K562 (cell line): ENCODE measurements around the gene INTS2. TPM values are rescaled to one million over a fixed set of nuclear protein-coding genes. Genes with fewer than 3 reads are reported as not detected.

Source experiments
- ATAC-seq: fragments of 200-7000 bp; cut with Tn5 transposase; 3 replicates; pipeline ENCODE4 v1.9.1; 2020; ENCODE audit warnings: moderate library complexity
- BruUV-seq: library from RNA; stranded (reverse); fragments of 400-500 nt; replicated peaks from 2 replicates; lab custom pipeline; 2021; lab: Mats Ljungman, UMichigan
- CTCF ChIA-PET: fragments of 300-600 bp; formaldehyde crosslinking; extraction: SDS; loops from one replicate; lab custom pipeline; 2021; ENCODE audit warnings: low intra/inter-chr PET ratio; lab: Yijun Ruan, JAX
- POLR2A ChIA-PET: fragments of 300-600, 350-650 bp; sonication (Branson Sonifier 250); formaldehyde crosslinking; extraction: SDS; loops from one replicate; lab custom pipeline; 2021; ENCODE audit warnings: antibody characterized with exemption, inconsistent platforms; lab: Yijun Ruan, JAX
- DNase-seq, 4 experiments: peaks; one replicate each; pipeline versions ENCODE4 v3.0.0 to v3.0.0-alpha.2; 2011 to 2018; ENCODE audit warnings: low spot score in 3 of 4, mixed read lengths in 3 of 4; ENCODE audit errors: extremely low read depth in 1 of 4
- FAIRE-seq: peaks from 2 replicates; lab custom pipeline; 2011; peaks lifted over from hg19 to GRCh38; lab: Jason Lieb, UNC
- H2AFZ ChIP-seq: 2 replicates; pipeline ENCODE4 v1.6.0; 2011; ENCODE audit warnings: low read depth, low read length, control low read depth, inconsistent platforms
- H3K27ac ChIP-seq: fragments of 200-600 bp; 3 replicates; pipeline ENCODE4 v1.8.0; 2011; ENCODE audit warnings: low read depth, mild to moderate bottlenecking, control low read depth, inconsistent platforms, low read length, moderate library complexity, mixed read lengths; ENCODE audit errors: extremely low read depth
- H3K27me3 ChIP-seq, 2 experiments: fragments of 300-600 bp in 1 of 2; 2 replicates in 1 of 2; 3 replicates in 1 of 2; pipeline versions ENCODE4 v1.6.0 to v1.8.0; 2011; ENCODE audit warnings: inconsistent platforms in 2 of 2, low read length in 2 of 2, mild to moderate bottlenecking in 1 of 2, mixed read lengths in 1 of 2, moderate library complexity in 1 of 2; ENCODE audit not compliant: control insufficient read depth in 2 of 2, insufficient read depth in 2 of 2
- H3K36me3 ChIP-seq: fragments of 300-600 bp; 3 replicates; pipeline ENCODE4 v1.8.0; 2011; ENCODE audit warnings: mild to moderate bottlenecking, low read length, inconsistent platforms; ENCODE audit not compliant: control insufficient read depth, insufficient read depth
- H3K4me1 ChIP-seq, 2 experiments: fragments of 200-600 bp in 1 of 2; replicated peaks in 1 of 2; 2 replicates in 1 of 2; 3 replicates in 1 of 2; pipeline versions ENCODE4 v1.5.1 to v1.8.0; 2011; ENCODE audit warnings: inconsistent platforms in 2 of 2, low read length in 2 of 2, mild to moderate bottlenecking in 1 of 2, mixed read lengths in 1 of 2, moderate library complexity in 1 of 2; ENCODE audit not compliant: control insufficient read depth in 2 of 2, insufficient read depth in 2 of 2
- H3K4me2 ChIP-seq: 2 replicates; pipeline ENCODE4 v1.6.1; 2011; ENCODE audit warnings: low read length, control low read depth, inconsistent platforms, mixed read lengths; ENCODE audit not compliant: insufficient read depth
- H3K4me3 ChIP-seq: fragments of 200-600 bp; sonication (generic), shearing (Covaris generic); 2 replicates; pipeline ENCODE4 v1.5.1; 2016; ENCODE audit warnings: control low read depth, inconsistent platforms
- H3K79me2 ChIP-seq: fragments of 200-600 bp; 3 replicates; pipeline ENCODE4 v1.8.0; 2011; ENCODE audit warnings: low read length, inconsistent platforms; ENCODE audit not compliant: control insufficient read depth, insufficient read depth
- H3K9ac ChIP-seq, 2 experiments: 2 replicates each; pipeline versions ENCODE4 v1.6.0 to v1.6.1; 2011; ENCODE audit warnings: low read depth in 2 of 2, low read length in 2 of 2, control low read depth in 1 of 2, inconsistent platforms in 1 of 2, mild to moderate bottlenecking in 1 of 2, mixed read lengths in 1 of 2; ENCODE audit not compliant: insufficient read depth in 1 of 2
- H3K9me1 ChIP-seq: one replicate; pipeline ENCODE4 v1.6.0; 2011; ENCODE audit warnings: inconsistent platforms, mild to moderate bottlenecking, low read length, moderate library complexity; ENCODE audit not compliant: control insufficient read depth, insufficient read depth
- H3K9me3 ChIP-seq: replicated peaks from 2 replicates; pipeline ENCODE4 v1.5.1; 2011; ENCODE audit warnings: low read depth, low read length, inconsistent platforms; ENCODE audit not compliant: control insufficient read depth, insufficient read depth
- H4K20me1 ChIP-seq: replicated peaks from 2 replicates; pipeline ENCODE4 v1.6.1; 2011; ENCODE audit warnings: low read length, inconsistent platforms, mixed read lengths; ENCODE audit not compliant: control insufficient read depth, insufficient read depth
- JUNB ChIP-seq: fragments of 450-650 bp; formaldehyde crosslinking; conservative IDR thresholded peaks from 2 replicates; pipeline ENCODE4 v1.4.0; 2020; ENCODE audit warnings: mild to moderate bottlenecking
- WGBS: fragments of 100-300 bp; shearing (Covaris generic); methylation state at CpG from one replicate; pipeline ENCODE4 v1.1.6; 2016; ENCODE audit warnings: low coverage, mixed read lengths; ENCODE audit not compliant: insufficient coverage; ENCODE audit errors: missing lambda C conversion rate; 5-methylcytosine and 5-hydroxymethylcytosine counted together
- in situ Hi-C: fragments of 300-500 bp; cut with MboI; formaldehyde crosslinking; loops from 4 replicates; pipeline ENCODE4 v1.15.0; 2018; ENCODE audit warnings: inconsistent platforms, mixed read lengths
- intact Hi-C: fragments of 100-400 bp; cut with micrococcal nuclease; formaldehyde crosslinking; loops from 2 replicates; pipeline ENCODE4 v1.14.2; 2022
- polyA plus RNA-seq, 8 experiments: library from polyadenylated mRNA; depleted of rRNA in 4 of 8; stranded (reverse) in 5 of 8; unstranded in 3 of 8; fragments of >200 nt; fragmentation: Nextera tagmentation in 2 of 8; fragmentation: Illumina TruSeq in 1 of 8; extraction: Ambion mirVana in 2 of 8; extraction: Trizol in 1 of 8; gene quantifications; 2 replicates each; pipeline versions ENCODE4 v1.2.1 to v1.2.3, GENCODE V29; 2011 to 2014; ENCODE audit warnings: inconsistent platforms in 1 of 8, missing spikeins in 1 of 8
- total RNA-seq, 7 experiments: library from RNA; depleted of rRNA in 6 of 7; stranded (reverse); fragments of >200 nt in 6 of 7; fragmentation: Illumina TruSeq in 2 of 7; extraction: Trizol in 2 of 7; gene quantifications; 2 replicates each; pipeline versions ENCODE4 v1.2.1 to v1.2.3, GENCODE V29; 2011 to 2021; ENCODE audit warnings: low replicate concordance in 1 of 7
- TF ChIP-seq, protein P1 (sequence below): fragments of 250-450 bp; sonication (Bioruptor Pico); IDR thresholded peaks from 2 replicates; pipeline ENCODE4 v1.5.0; 2021
- TF ChIP-seq, protein P2 (sequence below), 3 experiments: fragments of 200-800 bp in 1 of 3; fragments of 250-450 bp in 1 of 3; fragments of 450-650 bp in 1 of 3; sonication (Bioruptor Pico) in 1 of 3; sonication (Bioruptor generic) in 1 of 3; formaldehyde crosslinking in 1 of 3; IDR thresholded peaks; 2 replicates each; pipeline versions ENCODE4 v1.6.1 to v1.8.0; 2016 to 2022; ENCODE audit warnings: mild to moderate bottlenecking in 2 of 3, missing genetic modification characterization in 2 of 3, missing compliant biosample characterization in 1 of 3, moderate library complexity in 1 of 3
- TF ChIP-seq, protein P3 (sequence below), 2 experiments: fragments of 450-650 bp in 1 of 2; IDR thresholded peaks; 2 replicates each; pipeline ENCODE4 v1.6.1; 2011 to 2017; ENCODE audit warnings: low read depth in 2 of 2, antibody characterized with exemption in 1 of 2, borderline replicate concordance in 1 of 2, low read length in 1 of 2, mild to moderate bottlenecking in 1 of 2, mixed read lengths in 1 of 2; ENCODE audit not compliant: control insufficient read depth in 1 of 2

INTS2 gene
- total and polyA plus RNA-seq, 9 of the 15 experiments (the other 6 are each of a cell fraction or from before 2014, with no cell fraction given), result 4.8 to 24.7 (median 12.8) TPM

DNA sequence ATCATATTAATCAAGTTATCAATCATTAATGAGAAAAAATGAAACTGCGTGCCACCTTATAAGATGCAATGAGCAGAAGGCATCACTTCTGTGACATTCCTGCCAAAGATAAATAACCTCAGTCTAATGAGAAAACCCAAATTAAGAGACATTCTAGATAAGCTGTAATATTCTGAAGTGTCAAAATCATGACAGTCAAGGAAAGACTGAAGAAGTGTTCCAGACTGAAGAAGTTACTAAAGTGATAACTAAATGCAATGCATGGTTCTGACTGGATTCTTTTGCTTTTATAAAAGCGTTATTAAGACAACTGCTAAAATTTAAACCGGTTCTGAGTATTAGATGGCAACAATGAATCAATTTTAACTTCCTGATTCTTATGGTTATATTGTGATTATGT is 95.3 kb downstream of the INTS2 start (continued):
- TF ChIP-seq, protein P1, sequence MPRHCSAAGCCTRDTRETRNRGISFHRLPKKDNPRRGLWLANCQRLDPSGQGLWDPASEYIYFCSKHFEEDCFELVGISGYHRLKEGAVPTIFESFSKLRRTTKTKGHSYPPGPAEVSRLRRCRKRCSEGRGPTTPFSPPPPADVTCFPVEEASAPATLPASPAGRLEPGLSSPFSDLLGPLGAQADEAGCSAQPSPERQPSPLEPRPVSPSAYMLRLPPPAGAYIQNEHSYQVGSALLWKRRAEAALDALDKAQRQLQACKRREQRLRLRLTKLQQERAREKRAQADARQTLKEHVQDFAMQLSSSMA (CRISPR knock-in tag), result no peak

DNA sequence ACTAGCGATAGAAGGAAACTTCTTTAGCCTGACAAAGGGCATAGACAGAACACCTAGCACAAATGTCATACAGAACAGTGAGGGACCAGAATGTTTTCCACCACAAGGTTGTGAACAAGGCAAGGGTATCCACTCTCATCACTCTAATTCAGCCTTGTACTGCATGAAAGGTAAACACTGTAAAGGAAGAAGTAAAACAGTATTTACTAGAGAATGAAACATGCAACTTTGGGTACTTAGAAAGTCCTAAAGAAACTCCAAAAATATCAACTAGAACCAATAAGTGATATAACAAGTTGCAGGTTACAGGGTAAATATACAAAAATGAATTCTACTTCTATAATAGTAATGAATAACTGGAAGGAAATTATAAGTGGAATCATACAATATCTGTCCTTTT is 96.7 kb downstream of the INTS2 start:
- Histone ChIP-seq H3K27ac (no peak overlapping the region), H3K9me3 (no peaks in the 10 kb centered on the region), H3K4me2 (no peak overlapping the region), H3K9ac (no peak overlapping the region), H2AFZ (no peak overlapping the region), H4K20me1 (no peaks in the 10 kb centered on the region), H3K27me3 (no peaks in the 10 kb centered on the region), H3K36me3 (peaks cover 8% of the 10 kb centered on the region; the same call in 1 of the 3 replicates), H3K4me3 (no peak overlapping the region), H3K9me1 (no peaks in the 10 kb centered on the region), H3K79me2 (no peaks in the 10 kb centered on the region), H3K4me1 (no peaks in the 10 kb centered on the region)
- no peak for DNase-seq
- no peak for FAIRE-seq
- no TSS peak for BruUV-seq
- in situ Hi-C loops (no loop called here), intact Hi-C loops (loop anchor here (10.0 kb wide), 2 partner anchors 274 to 416 kb away; no protein-coding TSS in a partner anchor)
- 89% methylated on average over 1 of the region's 1 CpG for WGBS
- TF ChIP-seq, protein P2, sequence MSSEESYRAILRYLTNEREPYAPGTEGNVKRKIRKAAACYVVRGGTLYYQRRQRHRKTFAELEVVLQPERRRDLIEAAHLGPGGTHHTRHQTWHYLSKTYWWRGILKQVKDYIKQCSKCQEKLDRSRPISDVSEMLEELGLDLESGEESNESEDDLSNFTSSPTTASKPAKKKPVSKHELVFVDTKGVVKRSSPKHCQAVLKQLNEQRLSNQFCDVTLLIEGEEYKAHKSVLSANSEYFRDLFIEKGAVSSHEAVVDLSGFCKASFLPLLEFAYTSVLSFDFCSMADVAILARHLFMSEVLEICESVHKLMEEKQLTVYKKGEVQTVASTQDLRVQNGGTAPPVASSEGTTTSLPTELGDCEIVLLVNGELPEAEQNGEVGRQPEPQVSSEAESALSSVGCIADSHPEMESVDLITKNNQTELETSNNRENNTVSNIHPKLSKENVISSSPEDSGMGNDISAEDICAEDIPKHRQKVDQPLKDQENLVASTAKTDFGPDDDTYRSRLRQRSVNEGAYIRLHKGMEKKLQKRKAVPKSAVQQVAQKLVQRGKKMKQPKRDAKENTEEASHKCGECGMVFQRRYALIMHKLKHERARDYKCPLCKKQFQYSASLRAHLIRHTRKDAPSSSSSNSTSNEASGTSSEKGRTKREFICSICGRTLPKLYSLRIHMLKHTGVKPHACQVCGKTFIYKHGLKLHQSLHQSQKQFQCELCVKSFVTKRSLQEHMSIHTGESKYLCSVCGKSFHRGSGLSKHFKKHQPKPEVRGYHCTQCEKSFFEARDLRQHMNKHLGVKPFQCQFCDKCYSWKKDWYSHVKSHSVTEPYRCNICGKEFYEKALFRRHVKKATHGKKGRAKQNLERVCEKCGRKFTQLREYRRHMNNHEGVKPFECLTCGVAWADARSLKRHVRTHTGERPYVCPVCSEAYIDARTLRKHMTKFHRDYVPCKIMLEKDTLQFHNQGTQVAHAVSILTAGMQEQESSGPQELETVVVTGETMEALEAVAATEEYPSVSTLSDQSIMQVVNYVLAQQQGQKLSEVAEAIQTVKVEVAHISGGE (CRISPR knock-in tag; IDR thresholded peaks at IDR 0.05), result peak in 1 of 3 experiments; percentile 85; a peak in 1 of 6 replicates
- no peak for TF ChIP-seq JUNB (CRISPR knock-in tag)
- TF ChIP-seq, protein P3, sequence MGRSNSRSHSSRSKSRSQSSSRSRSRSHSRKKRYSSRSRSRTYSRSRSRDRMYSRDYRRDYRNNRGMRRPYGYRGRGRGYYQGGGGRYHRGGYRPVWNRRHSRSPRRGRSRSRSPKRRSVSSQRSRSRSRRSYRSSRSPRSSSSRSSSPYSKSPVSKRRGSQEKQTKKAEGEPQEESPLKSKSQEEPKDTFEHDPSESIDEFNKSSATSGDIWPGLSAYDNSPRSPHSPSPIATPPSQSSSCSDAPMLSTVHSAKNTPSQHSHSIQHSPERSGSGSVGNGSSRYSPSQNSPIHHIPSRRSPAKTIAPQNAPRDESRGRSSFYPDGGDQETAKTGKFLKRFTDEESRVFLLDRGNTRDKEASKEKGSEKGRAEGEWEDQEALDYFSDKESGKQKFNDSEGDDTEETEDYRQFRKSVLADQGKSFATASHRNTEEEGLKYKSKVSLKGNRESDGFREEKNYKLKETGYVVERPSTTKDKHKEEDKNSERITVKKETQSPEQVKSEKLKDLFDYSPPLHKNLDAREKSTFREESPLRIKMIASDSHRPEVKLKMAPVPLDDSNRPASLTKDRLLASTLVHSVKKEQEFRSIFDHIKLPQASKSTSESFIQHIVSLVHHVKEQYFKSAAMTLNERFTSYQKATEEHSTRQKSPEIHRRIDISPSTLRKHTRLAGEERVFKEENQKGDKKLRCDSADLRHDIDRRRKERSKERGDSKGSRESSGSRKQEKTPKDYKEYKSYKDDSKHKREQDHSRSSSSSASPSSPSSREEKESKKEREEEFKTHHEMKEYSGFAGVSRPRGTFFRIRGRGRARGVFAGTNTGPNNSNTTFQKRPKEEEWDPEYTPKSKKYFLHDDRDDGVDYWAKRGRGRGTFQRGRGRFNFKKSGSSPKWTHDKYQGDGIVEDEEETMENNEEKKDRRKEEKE (IDR thresholded peaks at IDR 0.05; ENCODE audit: borderline replicate concordance in 1 of 2, control insufficient read depth in 1 of 2, low read depth in 2 of 2, low read length in 1 of 2), result peak in 1 of 2 experiments; percentile 33; a peak in 1 of 4 replicates
- ChIA-PET POLR2A (no interaction called here), CTCF (no interaction called here)
- no peak for ATAC-seq
